Fibroblast of skin of scalp (primary cell): Measurements from ENCODE around the gene MYZAP. TPM values are rescaled to one million over a fixed set of nuclear protein-coding genes. Genes with fewer than 3 reads are reported as not detected.
A peak's percentile ranks its signal among the peaks of the same experiment; 100 is the strongest.

Source experiments
- DNase-seq: peaks from one replicate; pipeline ENCODE4 v3.0.0-alpha.2; 2013
- polyA plus RNA-seq, 2 experiments: library from polyadenylated mRNA; unstranded; fragments of 120-200 nt; gene quantifications; one replicate each; pipeline ENCODE4 v1.2.1, GENCODE V29; 2013; ENCODE audit not compliant: insufficient read length in 2 of 2

MYZAP gene
- polyA plus RNA-seq (2013, experiment 1 of 2; ENCODE audit: insufficient read length): not detected
- not detected for polyA plus RNA-seq (2013, experiment 2 of 2; ENCODE audit: insufficient read length)

- peak; percentile 4 for DNase-seq
Measured at GRCh38 chr15:57591822-57592367, at the start of gene MYZAP. Gene MYZAP, plus strand, starts transcription at chr15:57591904. Its CDS starts 131 bp downstream, at chr15:57592035.

DNA sequence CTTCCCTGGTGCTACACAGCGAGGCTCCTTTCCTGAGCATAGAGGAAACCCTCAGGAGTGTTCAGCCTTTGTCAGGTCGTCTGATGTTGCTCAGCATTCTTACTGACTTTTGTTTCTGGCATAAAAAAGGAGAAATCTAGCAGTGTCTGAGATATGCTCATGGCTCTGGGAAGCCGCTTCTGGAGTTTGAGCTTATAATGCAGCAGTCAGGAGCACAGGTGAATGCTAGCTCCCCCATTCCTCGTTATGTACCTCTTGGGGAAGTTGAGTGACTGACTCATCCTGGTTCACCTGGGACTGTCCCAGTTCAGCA is 49.2 kb upstream of the MYZAP start:
- no peak for DNase-seq

GRCh38 chr15:57544848-57545480 is 46.7 kb upstream of the MYZAP start:
- no peak for DNase-seq

- no peak for DNase-seq
Measured at GRCh38 chr15:57545995-57546394, 45.7 kb upstream of the MYZAP start.

DNA sequence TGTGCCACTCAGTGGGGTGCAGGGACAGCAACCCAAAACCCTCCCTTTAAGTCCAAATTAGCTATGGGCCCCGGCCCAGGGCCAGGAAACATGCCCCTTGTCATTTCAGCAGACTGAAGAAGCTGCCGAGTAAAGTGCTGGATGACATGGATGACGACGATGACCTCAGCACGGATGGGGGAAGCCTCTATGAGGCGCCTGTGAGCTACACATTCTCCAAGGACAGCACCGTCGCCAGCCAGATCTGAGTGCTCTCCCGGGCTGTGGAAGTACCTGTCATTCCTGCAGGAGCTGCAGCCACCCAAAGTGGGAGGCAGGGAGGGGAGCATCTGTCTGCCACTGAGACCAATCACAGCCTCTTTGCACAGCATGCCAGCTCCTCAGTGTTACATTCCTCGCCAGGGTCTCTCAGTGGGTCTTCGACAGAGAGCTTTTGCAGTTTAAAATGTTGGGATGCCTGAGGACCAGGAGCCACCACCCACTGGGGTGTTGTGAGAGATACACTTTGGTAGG is 44.4 kb upstream of the MYZAP start:
- DNase-seq: no peak

GRCh38 chr15:57548351-57548750 is 43.4 kb upstream of the MYZAP start:
- no peak for DNase-seq

DNA sequence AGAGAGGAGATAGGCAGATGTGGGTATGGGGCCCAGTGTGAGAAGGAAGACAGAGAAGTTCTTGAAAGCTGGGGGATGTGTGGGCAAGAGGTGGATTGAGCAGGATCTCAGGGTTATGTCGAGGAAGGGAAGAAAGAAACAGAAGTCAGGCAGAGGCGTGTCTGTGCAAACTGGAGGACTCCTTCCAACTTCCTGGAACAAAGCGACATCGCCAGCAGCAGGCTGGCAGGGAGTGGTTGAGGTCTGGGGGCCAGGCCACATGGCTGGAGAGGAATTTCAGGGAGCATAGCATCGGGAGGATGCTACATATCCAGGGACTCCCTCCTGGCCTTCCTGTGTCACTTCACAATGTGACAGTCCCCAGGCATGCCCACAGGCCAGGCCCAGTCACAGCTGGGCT is 42.9 kb upstream of the MYZAP start:
- DNase-seq: no peak

DNA sequence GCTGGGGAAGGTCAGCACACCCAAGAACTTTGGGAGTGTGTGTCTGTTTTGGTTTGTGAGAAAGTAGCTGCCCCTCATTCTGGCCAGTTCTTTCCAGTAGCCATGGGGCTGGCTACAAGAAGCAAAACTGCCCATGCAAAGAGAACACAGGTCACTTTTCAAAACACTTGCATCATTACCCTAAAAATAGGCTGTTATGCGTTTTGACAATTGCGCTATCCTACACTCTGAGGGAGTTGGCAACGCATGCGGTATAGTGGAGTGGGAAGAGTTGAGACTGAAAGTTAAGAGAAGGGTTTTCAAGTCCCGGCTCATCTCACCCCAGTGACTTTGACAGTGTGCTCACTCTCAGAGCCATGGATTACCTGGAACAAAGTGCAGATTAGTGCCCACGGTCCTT is 41.8 kb upstream of the MYZAP start:
- DNase-seq: no peak

DNA sequence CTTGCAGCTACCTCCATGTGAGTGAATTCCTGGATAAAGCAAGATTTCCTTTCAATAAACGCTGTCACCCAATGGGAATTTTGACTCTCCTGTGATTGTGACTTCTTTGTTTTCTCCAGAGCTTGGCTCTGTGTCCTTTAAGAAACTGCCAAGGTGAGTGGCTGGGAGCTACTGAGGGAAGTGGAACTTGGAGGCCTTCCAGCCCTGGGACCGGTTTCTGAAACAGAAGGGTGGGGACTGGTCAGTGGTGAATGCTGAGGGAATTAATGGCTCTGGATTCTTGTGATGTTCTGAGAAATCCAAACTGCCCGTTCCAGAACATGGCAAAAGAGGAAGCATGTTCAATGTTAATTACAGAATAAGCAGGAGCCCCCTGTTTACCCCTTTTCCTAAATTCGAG is 41.1 kb upstream of the MYZAP start:
- DNase-seq: no peak

DNA sequence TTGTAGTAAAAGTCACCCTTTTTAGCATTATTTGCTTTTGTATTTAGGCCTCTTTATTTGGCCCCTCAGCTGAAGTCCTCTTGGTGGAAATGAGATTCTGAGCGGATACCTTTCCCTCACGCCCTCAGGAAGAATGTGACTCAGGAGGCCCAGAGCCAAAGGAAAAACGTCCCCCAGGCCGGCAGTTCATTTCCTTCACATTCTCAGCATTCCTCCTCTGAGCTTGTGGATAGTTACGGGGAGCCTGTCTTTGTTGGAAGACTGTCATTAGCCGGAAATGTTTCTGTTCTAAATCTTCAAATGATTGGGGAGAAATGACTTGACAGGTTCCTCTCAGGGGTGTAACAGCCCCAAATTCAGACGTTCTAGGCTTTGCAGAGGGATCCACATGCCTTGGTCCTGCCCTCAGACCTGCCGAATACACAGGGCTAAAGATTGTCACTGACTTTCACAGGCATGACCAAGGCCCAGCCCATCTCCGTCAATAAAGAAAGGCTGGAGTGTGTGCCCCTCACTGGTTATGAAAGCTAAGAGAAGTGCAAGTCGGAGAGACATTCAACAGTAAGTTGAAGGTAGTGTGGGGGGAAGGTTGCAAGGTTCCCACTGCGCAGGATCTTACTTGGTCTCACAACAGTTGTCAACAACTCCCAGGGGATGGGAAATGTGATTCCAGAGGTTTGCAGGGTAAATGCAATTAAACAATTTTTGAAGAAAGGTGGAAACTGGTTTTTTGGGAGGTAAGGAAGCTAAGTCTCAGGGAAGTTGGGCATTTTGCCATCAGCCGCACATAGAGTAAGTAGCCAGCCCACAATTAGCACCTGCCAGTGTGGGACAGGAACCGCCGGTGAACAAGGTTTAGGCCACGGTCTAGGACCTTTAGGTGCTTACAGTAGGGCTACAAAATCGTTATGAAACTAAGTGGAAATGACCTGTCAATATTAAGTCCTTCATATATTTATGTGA is 39.7 kb upstream of the MYZAP start:
- peak; percentile 85 for DNase-seq

GRCh38 chr15:57552678-57553334 is 38.9 kb upstream of the MYZAP start:
- DNase-seq: no peak

GRCh38 chr15:57553526-57553925 is 38.2 kb upstream of the MYZAP start:
- DNase-seq: no peak

- no peak for DNase-seq
Measured at GRCh38 chr15:57554063-57554811, 37.5 kb upstream of the MYZAP start.

DNA sequence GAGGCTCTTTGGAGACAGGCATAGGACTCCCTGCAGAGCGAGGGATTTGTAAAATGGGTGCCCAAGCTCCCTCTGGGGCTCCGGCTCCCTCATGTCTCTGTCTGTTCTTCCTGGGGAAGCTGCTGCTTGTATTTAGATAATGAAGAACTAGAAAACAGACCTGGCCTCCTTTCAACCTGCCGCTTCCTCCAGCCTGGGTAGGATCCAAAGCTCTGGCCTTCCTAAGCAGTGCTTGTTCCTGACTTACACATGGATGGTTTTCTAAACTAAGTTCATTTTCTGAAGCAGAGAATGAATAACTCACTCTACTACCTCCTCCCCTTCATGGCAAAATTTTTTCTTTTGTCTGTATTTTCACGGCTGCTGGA is 36.9 kb upstream of the MYZAP start:
- no peak for DNase-seq

DNA sequence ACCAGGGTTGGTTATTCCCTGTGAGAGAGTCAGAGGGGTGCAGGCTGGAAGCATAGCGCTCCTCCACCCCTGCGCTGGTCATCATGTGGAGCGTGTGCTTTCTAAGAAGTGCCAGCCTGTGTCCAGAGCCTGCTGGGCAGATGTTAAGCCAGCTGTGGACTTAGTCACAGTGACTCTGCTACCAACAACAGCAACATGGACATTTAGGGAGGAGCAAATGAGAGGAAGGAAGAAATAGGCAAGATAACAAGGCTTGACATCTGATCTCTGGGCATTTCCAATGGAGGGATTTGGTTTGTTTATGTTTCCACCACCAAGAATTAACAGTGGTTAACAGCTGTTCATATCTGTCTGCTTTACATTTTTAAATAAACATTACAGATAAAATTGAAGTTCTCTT is 36.4 kb upstream of the MYZAP start:
- DNase-seq: no peak

- no peak for DNase-seq
Measured at GRCh38 chr15:57556040-57556439, 35.7 kb upstream of the MYZAP start.

DNA sequence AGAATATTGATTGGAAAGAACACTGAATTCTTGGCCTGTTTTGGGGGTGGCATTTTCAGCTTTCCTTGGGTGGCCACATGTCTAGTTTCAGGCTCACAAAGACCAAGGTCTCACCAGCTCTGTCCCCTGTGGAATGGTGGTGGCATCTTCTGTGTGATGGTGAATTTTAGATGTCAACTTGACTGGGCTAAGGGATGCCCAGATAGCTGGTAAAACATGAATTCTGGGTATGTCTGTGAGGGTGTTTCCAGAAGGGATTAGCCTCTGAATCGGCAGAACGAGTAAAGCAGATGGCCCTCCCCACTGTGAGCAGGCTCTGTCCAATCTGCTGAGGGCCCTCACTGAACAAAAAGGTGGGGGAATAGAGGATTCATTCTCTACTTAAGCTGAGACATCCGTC is 34.4 kb upstream of the MYZAP start:
- DNase-seq: no peak

- no peak for DNase-seq
Measured at GRCh38 chr15:57557810-57558209, 33.9 kb upstream of the MYZAP start.

GRCh38 chr15:57559875-57560274 is 31.8 kb upstream of the MYZAP start:
- DNase-seq: peak; percentile 43

- peak; percentile 58 for DNase-seq
Measured at GRCh38 chr15:57561041-57561711, 30.5 kb upstream of the MYZAP start.

DNA sequence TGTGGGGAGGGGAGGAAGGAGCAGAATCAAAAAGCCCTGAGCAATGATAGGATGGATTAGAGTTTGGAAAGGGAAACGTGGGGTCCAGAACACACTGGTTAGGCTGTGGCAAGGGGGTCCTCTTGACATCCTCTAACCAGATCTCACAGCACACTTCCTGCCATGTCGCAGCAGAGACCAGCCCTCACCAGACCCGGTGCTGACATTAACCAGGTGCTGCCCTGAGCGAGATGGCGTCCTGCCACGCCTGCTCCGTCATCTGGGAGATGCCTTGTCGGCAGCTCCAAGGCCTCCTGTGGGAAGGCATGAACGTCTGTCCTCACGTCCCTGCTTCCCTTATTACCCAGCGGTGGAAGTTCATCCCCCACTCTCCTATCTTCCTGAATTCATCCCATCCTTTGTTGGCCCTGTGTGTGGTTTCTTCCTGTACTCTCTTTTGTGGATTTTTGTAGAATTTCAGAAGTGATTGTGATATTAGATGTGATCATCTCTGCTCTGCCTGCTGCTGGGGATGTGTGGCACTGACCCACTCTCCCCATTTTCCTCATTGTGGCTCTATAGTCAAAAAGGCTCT is 29.4 kb upstream of the MYZAP start:
- DNase-seq: no peak
